ENCODE measurements around the gene DMWD. TPM values are rescaled to one million over a fixed set of nuclear protein-coding genes. Genes with fewer than 3 reads are reported as not detected.

Gene DMWD
- total RNA-seq, 2 experiments from 2014 or later, result 43.2 to 44.0 TPM

- DNase-seq (ENCODE audit: low spot score), result no peak
- H3K4me3 ChIP-seq (ENCODE audit: low read depth, low read length, poor library complexity, severe bottlenecking), result no peak overlapping the region
- BruUV-seq (replicated peaks), result no TSS peak
- no peaks in the 10 kb centered on the region; the same call in 1 of the 2 replicates for H4K20me1 ChIP-seq (ENCODE audit: insufficient read depth, low read length)
- intact Hi-C loops (cut with micrococcal nuclease; ENCODE audit: unreplicated experiment), result no loop called here
- peaks cover 12% of the 10 kb centered on the region for H3K4me1 ChIP-seq (ENCODE audit: insufficient read depth, low read length, poor library complexity, severe bottlenecking)
- peaks cover 7% of the 10 kb centered on the region; the same call in 1 of the 2 replicates for H3K36me3 ChIP-seq (ENCODE audit: insufficient read depth, low read length)
- no peaks in the 10 kb centered on the region for H3K9me3 ChIP-seq (ENCODE audit: low read length)
- no peaks in the 10 kb centered on the region for H3K9me2 ChIP-seq (ENCODE audit: insufficient read depth, low read length)
- H3K4me2 ChIP-seq (ENCODE audit: low read length), result no peak overlapping the region
- no peak overlapping the region for H2AFZ ChIP-seq (ENCODE audit: low read length)
- no peak for TF ChIP-seq EZH2phosphoT487 (IDR thresholded peaks at IDR 0.05; ENCODE audit: borderline replicate concordance, low read depth, low read length)
- TF ChIP-seq CTCF (conservative IDR thresholded peaks at IDR 0.05; ENCODE audit: low read length), result no peak
- H3K79me2 ChIP-seq (ENCODE audit: insufficient read depth, low read depth, low read length), result no peaks in the 10 kb centered on the region
- ChIA-PET CTCF (ENCODE audit: unreplicated experiment) (no interaction called here), POLR2A (no interaction called here)
- H3K27ac ChIP-seq (ENCODE audit: low read depth, low read length, poor library complexity, severe bottlenecking), result no peak overlapping the region
These were observed 12.0 kb downstream of the DMWD start for GRCh38 chr19:45780448-45781213.

DNA sequence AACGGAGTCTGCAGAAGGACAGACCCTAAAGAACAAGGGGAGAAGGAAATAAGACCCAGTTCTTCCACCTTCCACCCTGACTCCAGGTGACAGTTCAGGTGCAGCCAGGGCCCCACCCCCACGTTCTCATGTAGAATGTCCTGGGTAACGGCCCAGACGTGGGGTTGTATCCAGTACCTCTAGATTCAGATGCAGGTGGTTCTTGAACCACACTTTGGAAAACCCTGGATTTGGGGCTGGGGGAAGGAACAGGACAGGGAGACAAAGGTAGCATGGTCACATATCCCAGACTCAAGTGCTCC is 12.5 kb downstream of the DMWD start:
- no peaks in the 10 kb centered on the region; the same call in 1 of the 2 replicates for H4K20me1 ChIP-seq (ENCODE audit: insufficient read depth, low read length)
- H3K36me3 ChIP-seq (ENCODE audit: insufficient read depth, low read length), result peaks cover 7% of the 10 kb centered on the region; the same call in 1 of the 2 replicates
- H2AFZ ChIP-seq (ENCODE audit: low read length), result no peak overlapping the region
- H3K4me1 ChIP-seq (ENCODE audit: insufficient read depth, low read length, poor library complexity, severe bottlenecking), result peaks cover 12% of the 10 kb centered on the region
- DNase-seq (ENCODE audit: low spot score), result no peak
- no peaks in the 10 kb centered on the region for H3K9me3 ChIP-seq (ENCODE audit: low read length)
- ChIA-PET POLR2A (no interaction called here), CTCF (ENCODE audit: unreplicated experiment) (no interaction called here)
- no peaks in the 10 kb centered on the region for H3K79me2 ChIP-seq (ENCODE audit: insufficient read depth, low read depth, low read length)
- intact Hi-C loops (cut with micrococcal nuclease; ENCODE audit: unreplicated experiment), result no loop called here
- no peak for TF ChIP-seq EZH2phosphoT487 (IDR thresholded peaks at IDR 0.05; ENCODE audit: borderline replicate concordance, low read depth, low read length)
- no peak for TF ChIP-seq CTCF (conservative IDR thresholded peaks at IDR 0.05; ENCODE audit: low read length)
- no peak overlapping the region for H3K27ac ChIP-seq (ENCODE audit: low read depth, low read length, poor library complexity, severe bottlenecking)
- no peaks in the 10 kb centered on the region for H3K9me2 ChIP-seq (ENCODE audit: insufficient read depth, low read length)
- no peak overlapping the region for H3K4me3 ChIP-seq (ENCODE audit: low read depth, low read length, poor library complexity, severe bottlenecking)
- H3K4me2 ChIP-seq (ENCODE audit: low read length), result no peak overlapping the region
- BruUV-seq (replicated peaks), result no TSS peak

Measured in OCI-LY7 (cell line).